ENCODE measurements around the gene DIRAS1.
"Not testable (repeated sequence)": the region's sequence is repeated elsewhere in the genome, so short reads cannot be mapped to it uniquely, and the experiment has no call there.

The DIRAS1 gene

DNA sequence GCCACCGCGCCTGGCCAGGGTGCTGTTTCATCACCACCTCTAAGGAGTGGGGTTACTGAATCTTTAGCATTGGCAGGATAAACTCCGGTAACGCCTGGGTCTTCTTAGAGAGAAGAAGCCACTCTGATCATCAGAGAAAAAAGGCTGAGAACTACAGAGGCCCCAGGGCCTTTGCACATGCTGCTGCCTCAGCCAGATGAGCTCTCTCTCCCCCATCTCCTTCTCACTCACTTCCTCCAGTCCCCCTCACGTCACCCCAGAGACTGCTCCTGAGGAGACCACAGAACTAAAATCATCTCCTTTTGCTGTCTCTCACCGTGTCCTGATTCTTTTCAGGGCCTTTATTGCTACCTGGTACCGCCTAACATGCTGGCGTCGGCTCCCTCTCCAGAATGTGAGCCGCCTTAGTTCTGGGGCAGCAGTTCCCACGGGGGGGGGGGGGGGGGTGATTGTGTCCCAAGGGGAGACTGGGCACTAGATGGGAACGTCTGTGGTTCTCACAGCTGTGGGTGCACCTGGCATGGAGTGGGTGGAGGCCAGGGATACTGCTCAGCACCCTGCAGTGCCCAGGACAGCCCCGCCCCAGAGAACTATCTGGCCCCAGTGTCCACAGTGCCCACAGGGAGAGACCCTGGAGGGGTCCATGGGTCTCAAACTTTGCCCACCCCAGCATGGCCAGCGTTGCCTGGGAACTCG lies 5.1 kb upstream of the DIRAS1 start:
- no peak for DNase-seq

GRCh38 chr19:2724148-2724557 lies 3.0 kb upstream of the DIRAS1 start:
- DNase-seq, result no peak

GRCh38 chr19:2723747-2724146 lies 2.6 kb upstream of the DIRAS1 start:
- DNase-seq, result no peak

DNA sequence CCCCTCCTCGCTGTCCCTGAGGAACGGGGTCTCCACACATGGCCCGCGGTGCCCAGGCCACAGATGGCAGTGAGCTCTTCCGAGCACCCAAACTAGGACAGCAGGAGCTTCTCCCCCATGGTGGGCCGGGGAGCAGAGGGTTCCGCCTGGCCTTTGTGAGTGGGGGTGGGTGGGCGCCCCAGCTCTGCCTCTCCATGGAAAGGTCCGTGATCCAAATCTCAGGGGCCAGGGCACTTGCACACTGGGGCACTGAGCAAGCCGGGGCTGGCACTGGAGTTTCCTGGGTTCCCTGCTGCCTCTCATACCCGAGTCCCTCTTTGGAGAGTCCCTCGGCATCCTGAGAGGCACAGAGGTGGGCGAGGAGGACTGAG lies 2.2 kb upstream of the DIRAS1 start:
- DNase-seq, result no peak

DNA sequence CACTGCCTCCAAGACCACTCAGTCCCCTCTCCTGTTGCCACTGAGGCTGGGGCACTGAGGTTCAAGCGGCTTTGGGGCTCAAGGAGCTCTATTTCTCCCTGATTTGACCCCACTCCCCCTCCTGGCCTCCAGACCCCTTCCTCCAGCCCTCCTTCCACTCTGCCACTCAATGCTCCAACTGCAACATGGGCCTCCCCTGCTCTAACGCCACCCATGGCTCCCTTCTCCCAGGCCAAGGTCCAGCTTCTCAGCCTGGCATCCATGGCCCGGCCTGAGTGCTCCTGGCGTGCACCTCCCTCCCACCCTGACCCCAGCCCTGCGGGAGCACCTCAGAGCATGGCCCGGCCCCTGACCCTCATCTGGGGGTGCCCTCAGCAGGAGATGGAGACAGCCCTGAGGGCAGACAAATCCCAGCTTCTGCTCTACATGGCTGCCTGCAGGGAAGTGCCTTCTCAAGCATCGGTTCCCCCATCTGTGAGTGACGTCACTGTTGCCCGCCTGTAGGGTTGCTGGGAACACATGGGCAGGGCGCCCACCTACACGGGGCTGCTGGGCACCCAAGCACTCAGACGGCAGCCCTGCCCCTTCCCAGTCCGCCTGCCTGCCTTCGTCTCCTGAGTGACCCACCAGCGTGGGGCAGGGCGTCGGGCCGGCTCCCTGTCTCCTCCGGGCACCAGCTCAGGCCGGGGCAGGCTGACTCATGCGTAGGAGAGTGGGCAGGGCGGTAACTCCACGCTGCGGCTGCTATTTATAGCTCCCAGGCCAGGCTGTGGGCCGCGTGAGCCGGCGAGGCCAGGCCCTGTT lies 1.6 kb upstream of the DIRAS1 start:
- no peak for DNase-seq

GRCh38 chr19:2721570-2722540 lies 683 bp upstream of the DIRAS1 start:
- DNase-seq, result no peak

DNA sequence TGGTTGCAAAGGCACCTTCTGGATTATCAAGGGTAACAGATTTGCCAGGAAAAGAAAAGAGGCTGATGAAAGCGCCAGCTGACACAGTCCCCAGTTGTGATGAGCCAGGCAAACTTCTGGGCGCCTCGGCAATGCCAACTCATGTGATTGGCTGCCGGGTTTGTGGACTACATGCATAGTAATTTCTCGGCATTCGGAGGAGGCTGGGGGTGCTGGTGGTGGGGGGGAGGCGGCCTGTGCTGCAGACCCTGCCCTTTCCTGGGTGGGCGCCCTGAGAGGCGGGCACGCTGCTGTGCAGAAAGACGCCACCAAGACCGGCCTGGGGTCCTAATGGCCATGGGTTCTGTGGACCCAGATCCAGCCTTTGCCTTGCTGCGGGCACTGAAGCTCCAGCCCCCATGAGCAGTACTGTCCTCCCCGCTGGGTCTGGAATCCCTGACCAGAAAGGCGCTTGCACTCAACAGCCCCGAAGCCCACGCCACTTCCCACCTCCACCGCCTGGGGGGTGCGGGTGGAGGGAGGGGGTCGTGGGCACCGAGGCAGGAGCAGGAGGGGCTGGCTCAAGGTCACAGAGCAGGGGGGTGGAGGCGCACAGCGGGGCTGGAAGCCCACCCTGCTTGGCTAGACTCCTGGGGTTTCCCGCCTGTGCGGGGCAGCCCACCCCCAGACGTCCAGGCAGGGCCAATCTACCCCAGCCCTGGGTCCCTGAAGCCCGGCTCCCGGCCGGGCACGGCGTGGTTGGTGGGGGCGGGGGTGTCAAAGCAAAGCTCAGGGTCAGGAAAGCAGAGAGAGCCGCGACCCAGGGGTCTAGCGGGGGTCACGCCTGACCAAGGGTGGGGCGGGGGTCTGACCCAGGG lies 1.0 kb downstream of the DIRAS1 start:
- DNase-seq, result no peak

- no peak for DNase-seq
Measured at GRCh38 chr19:2719232-2719735, 1.9 kb downstream of the DIRAS1 start.

GRCh38 chr19:2717638-2718541 lies 3.3 kb downstream of the DIRAS1 start:
- DNase-seq, result no peak

DNA sequence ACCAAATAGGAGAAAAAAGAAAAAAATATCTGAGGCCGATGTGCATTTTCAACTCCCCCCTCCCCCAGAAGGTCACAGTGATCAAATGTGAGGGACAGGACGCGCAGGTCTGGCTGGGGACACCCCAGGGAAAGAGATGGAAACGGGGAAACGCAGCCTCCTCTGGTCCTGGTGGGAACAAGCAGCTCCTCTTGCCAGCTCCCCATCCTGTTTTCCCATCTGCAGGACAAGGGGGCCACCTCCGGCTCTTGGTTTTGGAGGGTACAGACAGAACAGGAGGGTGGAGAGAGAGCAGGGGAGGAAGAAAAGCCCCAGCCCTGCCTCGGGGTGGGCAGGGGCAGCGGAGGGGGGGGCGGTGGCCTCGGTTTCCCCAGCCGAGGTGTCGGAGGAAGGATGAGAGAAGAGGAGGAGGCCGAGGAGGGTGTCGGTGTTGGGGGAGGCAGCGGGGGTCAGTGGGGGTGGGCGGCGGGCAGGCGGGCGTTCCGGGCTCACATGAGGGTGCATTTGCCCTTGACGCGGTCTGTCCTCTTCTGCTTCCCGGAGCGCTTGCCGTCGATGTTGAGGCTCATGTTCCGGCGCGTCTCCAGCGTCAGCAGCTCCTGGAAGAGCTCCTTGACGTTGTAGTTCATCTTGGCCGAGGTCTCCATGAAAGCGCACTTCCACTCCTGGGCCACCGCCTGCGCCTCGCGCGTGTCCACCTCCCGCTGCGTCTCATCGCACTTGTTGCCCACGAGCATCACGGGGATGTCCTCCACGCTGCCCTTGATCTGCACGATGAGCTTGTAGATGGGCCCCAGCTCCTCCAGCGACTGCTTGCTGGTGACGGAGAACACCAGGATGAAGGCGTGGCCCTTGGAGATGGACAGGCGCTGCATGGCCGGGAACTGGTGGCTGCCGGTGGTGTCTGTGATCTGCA lies 4.2 kb downstream of the DIRAS1 start:
- DNase-seq, result no peak

GRCh38 chr19:2716275-2716650 lies 4.9 kb downstream of the DIRAS1 start:
- DNase-seq, result no peak

DNA sequence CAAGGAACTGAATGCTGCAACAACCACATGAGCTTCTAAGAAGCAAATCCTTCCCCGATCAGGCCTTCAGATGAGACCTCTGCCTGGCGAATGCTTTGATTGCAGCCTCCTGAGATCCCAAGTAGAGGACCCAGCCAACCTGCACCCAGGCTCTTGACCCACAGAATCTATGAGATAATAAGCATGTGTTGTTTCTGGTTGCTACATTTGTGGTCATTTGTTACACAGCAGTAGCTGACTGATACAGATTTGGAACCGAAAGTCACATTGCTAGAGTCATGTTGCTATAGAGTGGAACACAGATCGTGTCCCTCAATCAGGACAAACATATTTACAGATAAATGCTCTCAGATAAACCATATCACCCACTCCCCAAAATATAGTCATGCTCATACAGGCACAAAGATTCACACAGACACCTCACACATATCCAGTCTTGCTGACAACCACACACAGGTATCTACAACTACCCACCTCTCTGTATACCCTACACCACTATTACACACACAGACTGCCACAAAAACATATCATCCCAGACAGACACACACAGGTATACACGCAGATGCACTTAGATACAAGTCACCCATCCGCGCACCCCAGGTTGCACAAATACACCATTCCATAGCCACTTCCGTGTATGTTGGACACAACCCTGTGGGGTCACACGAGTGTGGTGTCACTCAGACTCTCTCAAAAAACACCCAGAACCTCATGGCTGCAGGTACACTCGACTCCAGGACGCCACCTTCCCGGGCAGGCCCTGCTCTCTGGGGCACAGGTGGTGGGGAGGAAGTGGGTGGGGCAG lies 5.5 kb downstream of the DIRAS1 start:
- no peak for DNase-seq

DNA sequence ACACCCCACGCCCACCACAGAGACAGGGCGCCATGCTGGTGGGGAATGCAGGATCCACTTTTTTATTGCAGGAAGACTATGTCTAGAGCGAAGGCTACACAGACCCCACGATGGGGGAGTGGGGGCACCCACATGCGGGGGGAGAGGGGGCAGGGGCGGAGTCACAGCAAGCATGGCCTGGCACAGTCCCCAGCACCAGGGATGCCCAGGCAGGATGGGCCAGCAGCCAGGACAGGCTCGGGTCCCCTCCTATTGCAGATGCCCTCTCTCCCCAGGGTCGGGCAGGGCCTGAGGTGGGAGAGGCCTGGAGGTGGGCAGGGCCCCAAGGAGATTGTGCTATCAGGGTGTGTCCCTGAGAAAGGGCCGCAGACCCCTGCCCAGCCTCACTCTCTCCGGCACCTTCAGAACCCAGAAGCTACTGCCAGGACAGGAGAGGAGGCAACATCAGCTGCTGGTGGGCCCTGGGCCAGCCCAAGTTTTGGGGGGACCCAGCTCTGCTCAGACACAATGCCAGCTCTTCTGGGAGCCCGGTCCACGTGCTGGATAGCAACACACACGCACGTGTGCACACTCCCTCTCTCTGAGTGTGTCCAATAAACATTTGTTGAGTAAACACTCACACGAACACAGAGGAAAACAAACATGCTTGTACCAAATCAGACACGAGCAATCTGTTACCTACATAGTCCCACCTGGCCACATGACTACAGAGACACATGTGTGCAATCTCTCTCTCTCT lies 6.5 kb downstream of the DIRAS1 start:
- no peak for DNase-seq

DNA sequence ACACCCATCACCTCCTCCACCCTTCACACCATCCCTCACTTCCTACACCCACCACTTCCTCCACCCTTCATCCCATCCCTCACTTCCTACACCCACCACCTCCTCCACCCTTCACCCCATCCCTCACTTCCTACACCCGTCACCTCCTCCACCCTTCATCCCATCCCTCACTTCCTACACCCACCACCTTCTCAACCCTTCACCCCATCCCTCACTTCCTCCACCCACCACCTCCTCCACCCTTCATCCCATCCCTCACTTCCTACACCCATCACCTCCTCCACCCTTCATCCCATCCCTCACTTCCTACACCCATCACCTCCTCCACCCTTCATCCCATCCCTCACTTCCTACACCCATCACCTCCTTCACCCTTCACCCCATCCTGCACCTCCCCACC lies 7.1 kb downstream of the DIRAS1 start:
- not testable (repeated sequence) for DNase-seq

DNA sequence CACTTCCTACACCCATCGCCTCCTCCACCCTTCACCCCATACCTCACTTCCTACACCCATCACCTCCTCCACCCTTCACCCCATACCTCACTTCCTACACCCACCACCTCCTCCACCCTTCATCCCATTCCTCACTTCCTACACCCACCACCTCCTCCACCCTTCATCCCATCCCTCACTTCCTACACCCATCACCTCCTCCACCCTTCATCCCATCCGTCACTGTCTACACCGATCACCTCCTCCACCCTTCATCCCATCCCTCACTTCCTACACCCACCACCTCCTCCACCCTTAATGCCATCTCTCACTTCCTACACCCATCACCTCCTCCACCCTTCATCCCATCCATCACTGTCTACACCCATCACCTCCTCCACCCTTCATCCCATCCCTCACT lies 8.0 kb downstream of the DIRAS1 start:
- DNase-seq, result not testable (repeated sequence)

DNA sequence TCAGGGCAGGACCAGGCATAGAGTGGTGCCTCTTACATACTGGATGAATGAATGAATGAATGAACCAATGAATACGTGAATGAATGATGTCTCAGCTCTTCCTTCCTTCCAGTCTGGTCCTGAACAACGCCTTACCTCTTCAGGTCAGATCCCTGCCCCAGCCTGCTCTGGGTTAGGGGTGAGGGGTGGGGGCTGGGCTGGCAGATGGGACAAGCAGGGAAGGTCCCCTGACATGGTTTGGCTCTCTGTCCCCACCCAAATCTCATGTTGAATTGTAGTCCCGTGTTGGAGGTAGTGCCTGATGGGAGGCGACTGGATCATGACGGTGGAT lies 9.3 kb downstream of the DIRAS1 start:
- no peak for DNase-seq

DNA sequence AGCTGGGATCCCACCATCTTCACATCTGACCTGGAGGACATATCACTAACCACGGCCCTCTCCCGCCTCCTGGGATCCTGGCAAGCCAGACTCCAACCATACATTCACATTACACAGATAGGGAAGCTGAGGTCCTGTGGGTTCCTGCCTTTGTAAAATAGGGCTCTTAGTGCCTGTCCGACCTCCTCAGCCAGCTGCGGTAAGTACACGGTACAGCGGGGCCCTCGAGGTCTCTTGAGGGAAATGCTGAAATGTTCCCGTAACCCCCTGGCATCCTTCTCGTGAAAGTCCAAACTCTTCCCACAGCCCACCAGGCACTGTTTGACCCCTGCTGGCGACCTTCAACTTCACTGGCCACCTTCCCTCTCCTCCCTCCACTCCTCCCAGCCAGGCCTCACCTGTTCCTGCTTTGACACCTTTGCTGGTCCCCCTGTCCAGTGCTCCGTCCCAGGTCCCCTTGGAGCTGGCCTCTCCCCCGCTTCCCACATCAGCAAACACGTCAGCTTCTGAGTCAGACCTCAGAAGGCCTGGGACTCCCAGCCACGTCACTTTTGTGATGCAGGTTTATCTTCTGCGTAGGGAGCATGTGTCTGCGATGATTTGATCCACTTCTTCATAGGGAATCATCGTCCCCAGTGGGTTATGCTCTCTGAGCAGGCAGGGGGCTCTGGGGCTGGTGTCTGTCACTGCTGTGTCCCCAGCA lies 9.8 kb downstream of the DIRAS1 start:
- DNase-seq, result no peak

GRCh38 chr19:2706251-2706650 lies 14.9 kb downstream of the DIRAS1 start:
- DNase-seq, result no peak
